PC-3 (cell line): ENCODE data around the gene RABGEF1. TPM values are rescaled to one million over a fixed set of nuclear protein-coding genes. Genes with fewer than 3 reads are reported as not detected.
"Not testable (repeated sequence)": the region's sequence is repeated elsewhere in the genome, so short reads cannot be mapped to it uniquely, and the experiment has no call there.

Source experiments
- ATAC-seq: fragments of 200-7000 bp; cut with Tn5 transposase; 2 replicates; pipeline ENCODE4 v1.9.1; 2020; ENCODE audit warnings: mild to moderate bottlenecking, moderate library complexity
- BruUV-seq: library from RNA; stranded (reverse); fragments of 400-500 nt; replicated peaks from 2 replicates; lab custom pipeline; 2021; lab: Mats Ljungman, UMichigan
- CTCF ChIA-PET: fragments of 300-600 bp; sonication (Branson Sonifier 250); formaldehyde crosslinking; loops from one replicate; lab custom pipeline; 2022; ENCODE audit warnings: antibody characterized with exemption; lab: Charles Lee
- POLR2A ChIA-PET: fragments of 300-600 bp; sonication (Branson Sonifier 250); formaldehyde crosslinking; loops from one replicate; lab custom pipeline; 2022; ENCODE audit warnings: antibody characterized with exemption; ENCODE audit not compliant: unreplicated experiment; lab: Charles Lee
- DNase-seq: peaks from one replicate; pipeline ENCODE4 v3.0.0-alpha.2; 2015
- H2AFZ ChIP-seq: fragments of 300-600 bp; sonication (generic); 2 replicates; pipeline ENCODE4 v1.6.0; 2016; ENCODE audit warnings: antibody characterized with exemption, low read length
- H3F3A ChIP-seq: fragments of 300-600 bp; sonication (generic); one replicate; pipeline ENCODE4 v1.6.0; 2017; ENCODE audit warnings: antibody characterized with exemption, low read length, control low read depth, mild to moderate bottlenecking; ENCODE audit not compliant: unreplicated experiment
- H3K27ac ChIP-seq: fragments of 300-600 bp; sonication (generic); 2 replicates; pipeline ENCODE4 v1.5.1; 2016; ENCODE audit warnings: mild to moderate bottlenecking, low read length
- H3K27me3 ChIP-seq: fragments of 300-600 bp; sonication (generic); 2 replicates; pipeline ENCODE4 v1.6.1; 2016; ENCODE audit warnings: low read length, mixed read lengths
- H3K36me3 ChIP-seq: fragments of 300-600 bp; sonication (generic); 2 replicates; pipeline ENCODE4 v1.6.1; 2016; ENCODE audit warnings: low read depth, mixed run types, low read length, mixed read lengths
- H3K4me1 ChIP-seq: fragments of 300-600 bp; sonication (generic); 2 replicates; pipeline ENCODE4 v1.5.1; 2016; ENCODE audit warnings: low read length; ENCODE audit not compliant: insufficient read depth
- H3K4me2 ChIP-seq: fragments of 300-600 bp; sonication (generic); 2 replicates; pipeline ENCODE4 v1.6.0; 2016; ENCODE audit warnings: low read length
- H3K4me3 ChIP-seq: fragments of 300-600 bp; sonication (generic); 2 replicates; pipeline ENCODE4 v1.5.1; 2016; ENCODE audit warnings: mild to moderate bottlenecking, low read length, mixed read lengths
- H3K79me2 ChIP-seq: fragments of 300-600 bp; sonication (generic); 2 replicates; pipeline ENCODE4 v1.6.1; 2017; ENCODE audit warnings: low read length, mixed read lengths
- H3K9ac ChIP-seq: fragments of 300-600 bp; sonication (generic); 2 replicates; pipeline ENCODE4 v1.6.0; 2016; ENCODE audit warnings: mild to moderate bottlenecking, low read length
- H3K9me2 ChIP-seq: fragments of 300-600 bp; sonication (generic); replicated peaks from 2 replicates; pipeline ENCODE4 v1.6.1; 2016; ENCODE audit warnings: mixed run types, low read length, mixed read lengths
- H3K9me3 ChIP-seq: fragments of 300-600 bp; sonication (generic); 2 replicates; pipeline ENCODE4 v1.6.1; 2016; ENCODE audit warnings: low read length, mixed read lengths
- H4K20me1 ChIP-seq: fragments of 300-600 bp; sonication (generic); 2 replicates; pipeline ENCODE4 v1.6.1; 2016; ENCODE audit warnings: low read length, mixed read lengths
- EZH2 ChIP-seq: fragments of 300-600 bp; sonication (generic); IDR thresholded peaks from one replicate; pipeline ENCODE4 v1.6.1; 2017; ENCODE audit warnings: antibody characterized with exemption, mild to moderate bottlenecking, low read length; ENCODE audit not compliant: unreplicated experiment
- EZH2phosphoT487 ChIP-seq: fragments of 300-600 bp; sonication (generic); IDR thresholded peaks from 2 replicates; pipeline ENCODE4 v1.6.1; 2018; ENCODE audit warnings: mild to moderate bottlenecking, antibody characterized with exemption, low read length, borderline replicate concordance
- intact Hi-C: fragments of 100-400 bp; cut with micrococcal nuclease; formaldehyde crosslinking; loops from 2 replicates; pipeline ENCODE4 v1.9.0; 2023
- total RNA-seq: library from RNA; depleted of rRNA; stranded (reverse); fragments of >200 nt; gene quantifications from 2 replicates; pipeline ENCODE4 v1.2.3, GENCODE V29; 2014
- TF ChIP-seq, protein P1 (sequence below): fragments of 300-600 bp; sonication (generic); conservative IDR thresholded peaks from 2 replicates; pipeline ENCODE4 v1.5.1; 2017; ENCODE audit warnings: antibody characterized with exemption, low read depth, mild to moderate bottlenecking, low read length

The RABGEF1 gene
- total RNA-seq, 1 experiment from 2014 or later = 19.8 TPM

DNA sequence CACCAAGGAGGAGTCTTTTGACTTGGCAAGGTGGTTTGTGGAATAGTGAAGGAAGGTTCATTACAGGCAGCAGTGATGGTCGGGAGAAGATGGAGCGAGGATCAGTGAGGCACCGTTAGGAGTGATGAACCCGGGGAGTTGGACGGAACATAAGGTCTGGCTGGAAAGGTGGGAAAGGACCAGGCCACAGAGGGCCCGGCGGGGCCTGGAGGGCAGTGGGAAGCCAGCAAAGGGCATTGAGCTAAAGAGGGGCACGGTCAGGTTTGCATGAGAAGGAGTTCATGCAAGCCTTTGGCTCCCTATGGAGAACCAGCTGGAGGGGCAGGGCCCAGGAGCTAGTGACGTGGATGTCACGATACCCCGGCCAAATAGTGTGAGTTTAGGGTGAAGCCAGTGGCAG lies 46.2 kb upstream of the RABGEF1 start:
- Histone ChIP-seq H3K9ac (no peak overlapping the region), H3K4me2 (no peak overlapping the region), H2AFZ (no peak overlapping the region), H3K27ac (no peak overlapping the region), H3K4me1 (no peaks in the 10 kb centered on the region), H3K4me3 (no peak overlapping the region), H3K9me2 (no peaks in the 10 kb centered on the region), H4K20me1 (no peaks in the 10 kb centered on the region), H3K9me3 (no peaks in the 10 kb centered on the region), H3K79me2 (no peaks in the 10 kb centered on the region), H3K36me3 (no peaks in the 10 kb centered on the region), H3F3A (no peaks in the 10 kb centered on the region), H3K27me3 (no peaks in the 10 kb centered on the region)
- intact Hi-C loops = no loop called here
- ChIA-PET CTCF (no interaction called here), POLR2A (no interaction called here)
- ATAC-seq = no peak
- no peak for TF ChIP-seq EZH2phosphoT487
- TF ChIP-seq, protein P1, sequence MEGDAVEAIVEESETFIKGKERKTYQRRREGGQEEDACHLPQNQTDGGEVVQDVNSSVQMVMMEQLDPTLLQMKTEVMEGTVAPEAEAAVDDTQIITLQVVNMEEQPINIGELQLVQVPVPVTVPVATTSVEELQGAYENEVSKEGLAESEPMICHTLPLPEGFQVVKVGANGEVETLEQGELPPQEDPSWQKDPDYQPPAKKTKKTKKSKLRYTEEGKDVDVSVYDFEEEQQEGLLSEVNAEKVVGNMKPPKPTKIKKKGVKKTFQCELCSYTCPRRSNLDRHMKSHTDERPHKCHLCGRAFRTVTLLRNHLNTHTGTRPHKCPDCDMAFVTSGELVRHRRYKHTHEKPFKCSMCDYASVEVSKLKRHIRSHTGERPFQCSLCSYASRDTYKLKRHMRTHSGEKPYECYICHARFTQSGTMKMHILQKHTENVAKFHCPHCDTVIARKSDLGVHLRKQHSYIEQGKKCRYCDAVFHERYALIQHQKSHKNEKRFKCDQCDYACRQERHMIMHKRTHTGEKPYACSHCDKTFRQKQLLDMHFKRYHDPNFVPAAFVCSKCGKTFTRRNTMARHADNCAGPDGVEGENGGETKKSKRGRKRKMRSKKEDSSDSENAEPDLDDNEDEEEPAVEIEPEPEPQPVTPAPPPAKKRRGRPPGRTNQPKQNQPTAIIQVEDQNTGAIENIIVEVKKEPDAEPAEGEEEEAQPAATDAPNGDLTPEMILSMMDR = no peak
- no peak for TF ChIP-seq EZH2
- DNase-seq = no peak
- BruUV-seq = no TSS peak

DNA sequence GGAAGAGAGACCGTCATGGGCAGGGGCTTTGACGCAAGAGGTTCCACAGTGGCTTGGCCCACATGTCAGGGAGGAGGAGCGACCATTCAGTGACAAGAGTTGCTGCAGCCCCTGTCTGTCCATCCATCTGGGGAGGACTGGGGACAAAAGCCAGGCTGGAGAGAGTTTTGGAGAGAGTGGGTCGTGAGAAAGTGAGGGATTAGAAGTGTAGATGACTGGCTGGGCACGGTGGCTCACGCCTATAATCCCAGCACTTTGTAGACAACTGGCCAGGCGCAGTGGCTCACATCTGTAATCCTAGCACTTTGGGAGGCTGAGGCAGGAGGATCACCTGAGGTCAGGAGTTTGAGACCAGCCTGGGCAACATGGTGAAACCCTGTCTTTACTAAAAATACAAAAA lies 45.1 kb upstream of the RABGEF1 start:
- H3K9me2 ChIP-seq, H3K4me2 ChIP-seq, H3K9ac ChIP-seq, intact Hi-C loops, H3F3A ChIP-seq, H3K4me1 ChIP-seq, ATAC-seq, H3K79me2 ChIP-seq, CTCF ChIA-PET, H2AFZ ChIP-seq, H3K4me3 ChIP-seq, H3K27me3 ChIP-seq, H3K36me3 ChIP-seq, H4K20me1 ChIP-seq, DNase-seq, H3K9me3 ChIP-seq, H3K27ac ChIP-seq, BruUV-seq: not testable (repeated sequence)
- POLR2A ChIA-PET = interaction anchor here (0.6 kb wide), 1 partner anchor 434 kb away, joined by 3 read pairs; no protein-coding TSS in a partner anchor

DNA sequence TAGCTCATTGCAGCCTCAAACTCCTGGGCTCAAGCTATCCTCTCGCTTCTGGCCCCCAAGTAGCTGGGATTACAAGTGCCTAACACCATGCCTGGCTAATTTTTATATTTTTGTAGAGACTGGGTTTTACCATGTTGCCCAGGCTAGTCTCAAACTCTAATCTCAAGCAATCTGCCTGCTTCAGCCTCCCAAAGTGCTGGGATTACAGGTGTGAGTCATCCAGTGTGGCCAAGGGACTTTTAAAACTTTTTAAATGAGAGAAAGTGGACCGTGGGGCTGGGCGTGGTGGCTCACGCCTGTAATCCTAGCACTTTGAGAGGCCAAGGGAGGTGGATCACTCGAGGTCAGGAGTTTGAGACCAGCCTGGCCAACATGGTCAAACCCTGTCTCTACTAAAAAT lies 44.4 kb upstream of the RABGEF1 start:
- H3K27me3 ChIP-seq, CTCF ChIA-PET, H3K36me3 ChIP-seq, H3K9me2 ChIP-seq, H3K4me3 ChIP-seq, BruUV-seq, H3K27ac ChIP-seq, H3K9ac ChIP-seq, H3K9me3 ChIP-seq, intact Hi-C loops, DNase-seq, H3K4me2 ChIP-seq, H4K20me1 ChIP-seq, H3K4me1 ChIP-seq, H3K79me2 ChIP-seq, H3F3A ChIP-seq, H2AFZ ChIP-seq: not testable (repeated sequence)
- ATAC-seq = peak; percentile 17; the same call in 1 of the 2 replicates
- POLR2A ChIA-PET = interaction anchor here (0.6 kb wide), 1 partner anchor 433 kb away, joined by 3 read pairs; no protein-coding TSS in a partner anchor

DNA sequence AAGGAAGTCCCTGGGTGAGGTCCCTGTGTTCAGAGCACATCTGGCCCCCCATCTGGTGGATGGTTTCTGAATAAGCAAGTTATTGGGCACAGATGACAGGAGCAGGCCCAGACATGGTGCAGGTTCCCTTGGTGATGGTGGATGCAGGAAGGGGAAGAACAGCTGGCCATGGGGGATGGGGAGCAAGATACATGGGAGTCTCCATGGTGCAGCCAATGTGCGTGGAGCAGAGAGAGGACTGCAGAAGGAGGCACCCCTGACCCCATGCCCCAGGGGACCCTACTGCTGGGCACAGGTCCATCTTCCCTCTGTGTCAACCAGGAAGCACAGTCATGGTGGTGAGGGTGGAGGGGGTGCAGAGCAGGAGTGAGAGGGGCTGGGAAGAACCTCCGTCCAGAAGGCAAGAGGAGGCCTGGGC lies 43.8 kb upstream of the RABGEF1 start:
- Histone ChIP-seq H3K4me2 (no peak overlapping the region), H3K9me3 (no peaks in the 10 kb centered on the region), H3K79me2 (no peaks in the 10 kb centered on the region), H3K27ac (no peak overlapping the region), H4K20me1 (no peaks in the 10 kb centered on the region), H3K9ac (no peak overlapping the region), H3K4me1 (no peaks in the 10 kb centered on the region), H3K9me2 (no peaks in the 10 kb centered on the region), H3F3A (no peaks in the 10 kb centered on the region), H3K36me3 (no peaks in the 10 kb centered on the region), H2AFZ (no peak overlapping the region), H3K4me3 (no peak overlapping the region), H3K27me3 (no peaks in the 10 kb centered on the region)
- intact Hi-C loops = no loop called here
- ChIA-PET POLR2A (no interaction called here), CTCF (no interaction called here)
- TF ChIP-seq, protein P1 = no peak
- TF ChIP-seq EZH2 = no peak
- no peak for TF ChIP-seq EZH2phosphoT487
- BruUV-seq = no TSS peak
- DNase-seq (no peak), ATAC-seq (no peak; the same call in 1 of the 2 replicates)
